HCT116 (cell line): Measurements from ENCODE around the gene CLEC2B. TPM values are rescaled to one million over a fixed set of nuclear protein-coding genes. Genes with fewer than 3 reads are reported as not detected.

Source experiments
- ATAC-seq: fragments of 200-7000 bp; cut with Tn5 transposase; 2 replicates; pipeline ENCODE4 v1.9.1; 2020; ENCODE audit warnings: mild to moderate bottlenecking, moderate library complexity
- BruUV-seq: library from RNA; stranded (reverse); fragments of 400-500 nt; replicated peaks from 2 replicates; lab custom pipeline; 2021; lab: Mats Ljungman, UMichigan
- CTCF ChIA-PET: fragments of 300-600 bp; sonication (Branson Sonifier 250); formaldehyde crosslinking; loops from one replicate; lab custom pipeline; 2021; ENCODE audit warnings: antibody characterized with exemption; lab: Charles Lee
- POLR2A ChIA-PET: fragments of 300-600, 350-600 bp; sonication (Branson Sonifier 250); formaldehyde crosslinking; loops from one replicate; lab custom pipeline; 2021; ENCODE audit warnings: antibody characterized with exemption; lab: Charles Lee
- RAD21 ChIA-PET, 2 experiments: fragments of 300-600 bp; sonication (Branson Sonifier 250); formaldehyde crosslinking; loops; one replicate each; lab custom pipeline; 2023; ENCODE audit warnings: low total read pairs in 2 of 2; ENCODE audit not compliant: uncharacterized antibody in 2 of 2, unreplicated experiment in 2 of 2, low non-redundant PET in 1 of 2; lab: Charles Lee
- DNase-seq: peaks from one replicate; pipeline ENCODE4 v3.0.0-alpha.2; 2010; ENCODE audit warnings: low read depth, low spot score
- H2AFZ ChIP-seq: fragments of 200-600 bp; shearing (Covaris generic), sonication (generic); 2 replicates; pipeline ENCODE4 v1.6.1; 2017; ENCODE audit warnings: low read depth, mixed run types, mixed read lengths, antibody characterized with exemption, low read length; ENCODE audit not compliant: poor library complexity, severe bottlenecking
- H3K27ac ChIP-seq: 2 replicates; pipeline ENCODE4 v1.5.1; 2012; ENCODE audit warnings: low read depth, low read length
- H3K27me3 ChIP-seq: fragments of 200-600 bp; sonication (generic); 2 replicates; pipeline ENCODE4 v1.6.1; 2016; ENCODE audit warnings: mixed run types, low read length, mixed read lengths; ENCODE audit not compliant: insufficient read depth
- H3K36me3 ChIP-seq, 2 experiments: fragments of 200-500 bp in 1 of 2; fragments of 200-600 bp in 1 of 2; sonication (Bioruptor generic) in 1 of 2; sonication (generic) in 1 of 2; 2 replicates each; pipeline versions ENCODE4 v1.5.1 to v1.6.1; 2014 to 2016; ENCODE audit warnings: low read length in 2 of 2, inconsistent platforms in 1 of 2, mixed read lengths in 1 of 2, mixed run types in 1 of 2; ENCODE audit not compliant: insufficient read depth in 2 of 2, control insufficient read depth in 1 of 2
- H3K4me1 ChIP-seq, 2 experiments: fragments of 200-600 bp in 1 of 2; sonication (generic) in 1 of 2; 2 replicates each; pipeline versions ENCODE4 v1.5.1 to v1.6.1; 2012 to 2017; ENCODE audit warnings: low read length in 2 of 2, inconsistent platforms in 1 of 2, mild to moderate bottlenecking in 1 of 2, mixed read lengths in 1 of 2, mixed run types in 1 of 2, moderate library complexity in 1 of 2; ENCODE audit not compliant: insufficient read depth in 2 of 2, control insufficient read depth in 1 of 2
- H3K4me2 ChIP-seq: fragments of 200-600 bp; sonication (generic); 2 replicates; pipeline ENCODE4 v1.6.1; 2017; ENCODE audit warnings: mixed run types, low read length, mixed read lengths
- H3K4me3 ChIP-seq, 2 experiments: fragments of 200-600 bp in 1 of 2; sonication (generic) in 1 of 2; replicated peaks in 1 of 2; 2 replicates each; pipeline ENCODE4 v1.5.1; 2011 to 2016; ENCODE audit warnings: low read length in 2 of 2, control low read depth in 1 of 2, low read depth in 1 of 2, mild to moderate bottlenecking in 1 of 2, mixed read lengths in 1 of 2, mixed run types in 1 of 2
- H3K79me2 ChIP-seq: fragments of 200-600 bp; sonication (generic); 2 replicates; pipeline ENCODE4 v1.6.1; 2017; ENCODE audit warnings: mild to moderate bottlenecking, mixed run types, low read length, moderate library complexity, mixed read lengths; ENCODE audit not compliant: insufficient read depth
- H3K9ac ChIP-seq: fragments of 200-600 bp; sonication (generic); 2 replicates; pipeline ENCODE4 v1.6.1; 2016; ENCODE audit warnings: low read length, mixed read lengths
- H3K9me2 ChIP-seq: fragments of 200-600 bp; sonication (generic), shearing (Covaris generic); 2 replicates; pipeline ENCODE4 v1.6.1; 2017; ENCODE audit warnings: mixed run types, mild to moderate bottlenecking, moderate library complexity; ENCODE audit not compliant: insufficient read depth
- H3K9me3 ChIP-seq, 2 experiments: fragments of 200-500 bp in 1 of 2; fragments of 200-600 bp in 1 of 2; sonication (Bioruptor generic) in 1 of 2; sonication (generic) in 1 of 2; 2 replicates each; pipeline ENCODE4 v1.6.1; 2014 to 2017; ENCODE audit warnings: low read length in 2 of 2, mixed read lengths in 2 of 2, inconsistent platforms in 1 of 2, low read depth in 1 of 2, mild to moderate bottlenecking in 1 of 2, mixed run types in 1 of 2, moderate library complexity in 1 of 2; ENCODE audit not compliant: control insufficient read depth in 1 of 2, insufficient read depth in 1 of 2
- H4K20me1 ChIP-seq: fragments of 200-600 bp; sonication (generic), shearing (Covaris generic); 2 replicates; pipeline ENCODE4 v1.6.1; 2017; ENCODE audit warnings: mixed run types, mild to moderate bottlenecking, moderate library complexity; ENCODE audit not compliant: insufficient read depth
- CBX3 ChIP-seq: IDR thresholded peaks from 2 replicates; pipeline ENCODE4 v1.6.1; 2012; ENCODE audit warnings: low read depth
- CEBPB ChIP-seq: IDR thresholded peaks from 2 replicates; pipeline ENCODE4 v1.6.1; 2012; ENCODE audit warnings: low read depth
- CTCF ChIP-seq, 3 experiments: fragments of 200-600 bp in 1 of 3; sonication (generic) in 1 of 3; IDR thresholded peaks in 2 of 3; conservative IDR thresholded peaks in 1 of 3; 2 replicates each; pipeline ENCODE4 v1.5.1; 2012 to 2017; ENCODE audit warnings: low read depth in 2 of 3, low read length in 2 of 3, antibody characterized with exemption in 1 of 3, borderline replicate concordance in 1 of 3, control low read depth in 1 of 3, mild to moderate bottlenecking in 1 of 3, mixed read lengths in 1 of 3, mixed run types in 1 of 3, moderate library complexity in 1 of 3; ENCODE audit not compliant: insufficient read depth in 1 of 3
- EGR1 ChIP-seq: IDR thresholded peaks from 2 replicates; pipeline ENCODE4 v1.6.1; 2012; ENCODE audit warnings: low read depth
- ELF1 ChIP-seq: IDR thresholded peaks from 2 replicates; pipeline ENCODE4 v1.6.1; 2012; ENCODE audit warnings: low read depth, borderline replicate concordance
- EZH2 ChIP-seq: fragments of 200-600 bp; sonication (generic); IDR thresholded peaks from 2 replicates; pipeline ENCODE4 v1.6.1; 2017; ENCODE audit warnings: antibody characterized with exemption, mixed run types
- EZH2phosphoT487 ChIP-seq: fragments of 200-600 bp; IDR thresholded peaks from 2 replicates; pipeline ENCODE4 v1.6.1; 2018; ENCODE audit warnings: antibody characterized with exemption, borderline replicate concordance
- FOSL1 ChIP-seq: IDR thresholded peaks from 2 replicates; pipeline ENCODE4 v1.6.1; 2012; ENCODE audit warnings: low read depth
- POLR2A ChIP-seq: IDR thresholded peaks from 2 replicates; pipeline ENCODE4 v1.7.0; 2011; ENCODE audit warnings: borderline replicate concordance; ENCODE audit not compliant: insufficient read depth, insufficient read length; ENCODE audit errors: extremely low read depth
- POLR2AphosphoS5 ChIP-seq: IDR thresholded peaks from 2 replicates; pipeline ENCODE4 v1.6.1; 2011; ENCODE audit warnings: mild to moderate bottlenecking, low read depth, low read length, moderate library complexity
- SIN3A ChIP-seq: IDR thresholded peaks from 2 replicates; pipeline ENCODE4 v1.6.1; 2012; ENCODE audit warnings: low read depth
- SP1 ChIP-seq: IDR thresholded peaks from 2 replicates; pipeline ENCODE4 v1.6.1; 2012; ENCODE audit warnings: low read depth
- ZBTB33 ChIP-seq: IDR thresholded peaks from 2 replicates; pipeline ENCODE4 v1.6.1; 2011; ENCODE audit warnings: mild to moderate bottlenecking, low read length, moderate library complexity; ENCODE audit not compliant: insufficient replicate concordance; ENCODE audit errors: extremely low read depth
- ZFX ChIP-seq: fragments of 450-650 bp; IDR thresholded peaks from 2 replicates; pipeline ENCODE4 v1.6.1; 2017
- ZNF274 ChIP-seq: fragments of 200-500 bp; sonication (Bioruptor generic); IDR thresholded peaks from 2 replicates; pipeline ENCODE4 v1.6.1; 2014; ENCODE audit warnings: mild to moderate bottlenecking, low read depth, low read length, inconsistent platforms
- intact Hi-C: fragments of 100-400 bp; cut with micrococcal nuclease; formaldehyde crosslinking; loops from 2 replicates; pipeline ENCODE4 v1.10.0; 2022
- total RNA-seq: library from RNA; stranded (reverse); gene quantifications from one replicate; pipeline ENCODE4 v1.2.1, GENCODE V29; 2021; ENCODE audit not compliant: unreplicated experiment

CLEC2B gene
- total RNA-seq, 1 experiment from 2014 or later = not detected

GRCh38 chr12:9848899-9849298, 20.3 kb downstream of the CLEC2B start (continued):
- TF ChIP-seq CEBPB (no peak), FOSL1 (no peak), POLR2AphosphoS5 (no peak), SP1 (no peak), ZNF274 (no peak), SIN3A (no peak), CBX3 (no peak), ELF1 (no peak), EZH2 (no peak), EZH2phosphoT487 (no peak), POLR2A (no peak), ZBTB33 (no peak), ZFX (no peak)

GRCh38 chr12:9843407-9843806, 25.7 kb downstream of the CLEC2B start:
- TF ChIP-seq ZFX (no peak), SIN3A (no peak), EZH2 (no peak), EGR1 (no peak), POLR2A (no peak), CTCF (IDR thresholded peaks at IDR 0.05 in 2 of 3, conservative IDR thresholded peaks at IDR 0.05 in 1 of 3; ENCODE audit: borderline replicate concordance in 1 of 3, insufficient read depth in 1 of 3, low read depth in 2 of 3, low read length in 2 of 3) (no peak)
- Histone ChIP-seq H3K9me3 (no peaks in the 10 kb centered on the region), H3K4me1 (no peaks in the 10 kb centered on the region), H2AFZ (no peak overlapping the region), H3K27ac (no peak overlapping the region), H4K20me1 (no peaks in the 10 kb centered on the region), H3K4me2 (no peak overlapping the region), H3K9ac (no peak overlapping the region), H3K4me3 (no peak overlapping the region), H3K27me3 (peaks cover 42% of the 10 kb centered on the region), H3K9me2 (no peaks in the 10 kb centered on the region), H3K36me3 (no peaks in the 10 kb centered on the region), H3K79me2 (no peaks in the 10 kb centered on the region)
- RAD21 ChIA-PET = no interaction called here
- ATAC-seq = no peak
- intact Hi-C loops = no loop called here
- no TSS peak for BruUV-seq
- POLR2A ChIA-PET = no interaction called here
- DNase-seq = no peak
- CTCF ChIA-PET = no interaction called here
